ENCODE data around the gene PPFIA2. TPM values are rescaled to one million over a fixed set of nuclear protein-coding genes. Genes with fewer than 3 reads are reported as not detected.
"Not testable (repeated sequence)": the region's sequence is repeated elsewhere in the genome, so short reads cannot be mapped to it uniquely, and the experiment has no call there.

Gene PPFIA2
- total and polyA plus RNA-seq, 2 donors: 1.4 to 14.5 TPM

GRCh38 chr12:81722004-81722403, 37.1 kb downstream of the PPFIA2 start:
- Histone ChIP-seq H3K4me1 (ENCODE audit: insufficient read depth) (no peaks in the 10 kb centered on the region), H3K4me3 (ENCODE audit: low read depth, low read length) (no peak overlapping the region), H3K27ac (ENCODE audit: low read depth) (no peak overlapping the region), H3K36me3 (ENCODE audit: insufficient read depth) (no peaks in the 10 kb centered on the region)
- no peak for DNase-seq (ENCODE audit: extremely low spot score)
- WGBS: 37% methylated on average over 1 of the region's 1 CpG

- no peaks in the 10 kb centered on the region for H3K36me3 ChIP-seq (ENCODE audit: insufficient read depth)
- 22% methylated on average over 2 of the region's 2 CpGs for WGBS
- H3K4me3 ChIP-seq (ENCODE audit: low read depth, low read length): no peak overlapping the region
- no peaks in the 10 kb centered on the region for H3K4me1 ChIP-seq (ENCODE audit: insufficient read depth)
- no peak overlapping the region for H3K27ac ChIP-seq (ENCODE audit: low read depth)
- no peak for DNase-seq (ENCODE audit: extremely low spot score)
Measured at GRCh38 chr12:81718616-81719015, 40.5 kb downstream of the PPFIA2 start.

GRCh38 chr12:81712536-81712935, 46.6 kb downstream of the PPFIA2 start:
- no peak overlapping the region for H3K4me3 ChIP-seq (ENCODE audit: low read depth, low read length)
- no peaks in the 10 kb centered on the region for H3K36me3 ChIP-seq (ENCODE audit: insufficient read depth)
- H3K27ac ChIP-seq (ENCODE audit: low read depth): no peak overlapping the region
- no peaks in the 10 kb centered on the region for H3K4me1 ChIP-seq (ENCODE audit: insufficient read depth)
- WGBS: 83% methylated on average over 3 of the region's 3 CpGs
- DNase-seq (ENCODE audit: extremely low spot score): no peak

- H3K27ac ChIP-seq (ENCODE audit: low read depth): no peak overlapping the region
- no peaks in the 10 kb centered on the region for H3K36me3 ChIP-seq (ENCODE audit: insufficient read depth)
- no peaks in the 10 kb centered on the region for H3K4me1 ChIP-seq (ENCODE audit: insufficient read depth)
- no peak for DNase-seq (ENCODE audit: extremely low spot score)
- H3K4me3 ChIP-seq (ENCODE audit: low read depth, low read length): no peak overlapping the region
- 66% methylated on average over 1 of the region's 1 CpG for WGBS
Measured at GRCh38 chr12:81705586-81705985, 53.6 kb downstream of the PPFIA2 start.

GRCh38 chr12:81699551-81699950, 59.6 kb downstream of the PPFIA2 start:
- H3K4me3 ChIP-seq (ENCODE audit: low read depth, low read length): no peak overlapping the region
- no peak overlapping the region for H3K27ac ChIP-seq (ENCODE audit: low read depth)
- H3K36me3 ChIP-seq (ENCODE audit: insufficient read depth): no peaks in the 10 kb centered on the region
- H3K4me1 ChIP-seq (ENCODE audit: insufficient read depth): no peaks in the 10 kb centered on the region
- no peak for DNase-seq (ENCODE audit: extremely low spot score)

- DNase-seq (ENCODE audit: extremely low spot score): no peak
- H3K36me3 ChIP-seq (ENCODE audit: insufficient read depth): no peaks in the 10 kb centered on the region
- H3K4me1 ChIP-seq (ENCODE audit: insufficient read depth): no peaks in the 10 kb centered on the region
- H3K4me3 ChIP-seq (ENCODE audit: low read depth, low read length): no peak overlapping the region
- H3K27ac ChIP-seq (ENCODE audit: low read depth): no peak overlapping the region
- 78% methylated on average over 1 of the region's 1 CpG for WGBS
Measured at GRCh38 chr12:81692008-81692407, 67.1 kb downstream of the PPFIA2 start.

- Histone ChIP-seq H3K4me1 (ENCODE audit: insufficient read depth) (no peaks in the 10 kb centered on the region), H3K27ac (ENCODE audit: low read depth) (no peak overlapping the region), H3K36me3 (ENCODE audit: insufficient read depth) (no peaks in the 10 kb centered on the region), H3K4me3 (ENCODE audit: low read depth, low read length) (no peak overlapping the region)
- no peak for DNase-seq (ENCODE audit: extremely low spot score)
- 65% methylated on average over 1 of the region's 1 CpG for WGBS
Measured at GRCh38 chr12:81683881-81684280, 75.3 kb downstream of the PPFIA2 start.

- H3K27ac ChIP-seq (ENCODE audit: low read depth): no peak overlapping the region
- H3K36me3 ChIP-seq (ENCODE audit: insufficient read depth): no peaks in the 10 kb centered on the region
- 75% methylated on average over 2 of the region's 2 CpGs for WGBS
- no peak overlapping the region for H3K4me3 ChIP-seq (ENCODE audit: low read depth, low read length)
- DNase-seq (ENCODE audit: extremely low spot score): no peak
- H3K4me1 ChIP-seq (ENCODE audit: insufficient read depth): no peaks in the 10 kb centered on the region
Measured at GRCh38 chr12:81679614-81680013, 79.5 kb downstream of the PPFIA2 start.

- H3K36me3 ChIP-seq (ENCODE audit: insufficient read depth): no peaks in the 10 kb centered on the region
- no peak overlapping the region for H3K27ac ChIP-seq (ENCODE audit: low read depth)
- DNase-seq (ENCODE audit: extremely low spot score): no peak
- H3K4me1 ChIP-seq (ENCODE audit: insufficient read depth): no peaks in the 10 kb centered on the region
- no peak overlapping the region for H3K4me3 ChIP-seq (ENCODE audit: low read depth, low read length)
Measured at GRCh38 chr12:81670759-81671158, 88.4 kb downstream of the PPFIA2 start.

- no peaks in the 10 kb centered on the region for H3K36me3 ChIP-seq (ENCODE audit: insufficient read depth)
- H3K4me1 ChIP-seq (ENCODE audit: insufficient read depth): no peaks in the 10 kb centered on the region
- DNase-seq (ENCODE audit: extremely low spot score): no peak
- H3K4me3 ChIP-seq (ENCODE audit: low read depth, low read length): no peak overlapping the region
- no peak overlapping the region for H3K27ac ChIP-seq (ENCODE audit: low read depth)
- WGBS: 17% methylated on average over 1 of the region's 1 CpG
Measured at GRCh38 chr12:81668475-81668874, 90.7 kb downstream of the PPFIA2 start.

GRCh38 chr12:81659310-81659709, 99.8 kb downstream of the PPFIA2 start:
- not testable (repeated sequence) for H3K27ac ChIP-seq (ENCODE audit: low read depth); H3K4me1 ChIP-seq (ENCODE audit: insufficient read depth); H3K36me3 ChIP-seq (ENCODE audit: insufficient read depth); DNase-seq (ENCODE audit: extremely low spot score); H3K4me3 ChIP-seq (ENCODE audit: low read depth, low read length)
- WGBS: 90% methylated on average over 6 of the region's 6 CpGs

GRCh38 chr12:81644503-81644902, 114.6 kb downstream of the PPFIA2 start:
- H3K27ac ChIP-seq (ENCODE audit: low read depth): no peak overlapping the region
- WGBS: 4% methylated on average over 1 of the region's 1 CpG
- DNase-seq (ENCODE audit: extremely low spot score): no peak
- H3K4me1 ChIP-seq (ENCODE audit: insufficient read depth): no peaks in the 10 kb centered on the region
- H3K4me3 ChIP-seq (ENCODE audit: low read depth, low read length): no peak overlapping the region
- H3K36me3 ChIP-seq (ENCODE audit: insufficient read depth): no peaks in the 10 kb centered on the region

- Histone ChIP-seq H3K4me1 (ENCODE audit: insufficient read depth) (no peaks in the 10 kb centered on the region), H3K36me3 (ENCODE audit: insufficient read depth) (no peaks in the 10 kb centered on the region), H3K27ac (ENCODE audit: low read depth) (no peak overlapping the region), H3K4me3 (ENCODE audit: low read depth, low read length) (no peak overlapping the region)
- DNase-seq (ENCODE audit: extremely low spot score): no peak
- WGBS: 67% methylated on average over 1 of the region's 1 CpG
Measured at GRCh38 chr12:81639196-81639595, 120.0 kb downstream of the PPFIA2 start.

GRCh38 chr12:81633127-81633526, 126.0 kb downstream of the PPFIA2 start:
- H3K4me3 ChIP-seq (ENCODE audit: low read depth, low read length): no peak overlapping the region
- DNase-seq (ENCODE audit: extremely low spot score): no peak
- H3K27ac ChIP-seq (ENCODE audit: low read depth): no peak overlapping the region
- no peaks in the 10 kb centered on the region for H3K36me3 ChIP-seq (ENCODE audit: insufficient read depth)
- H3K4me1 ChIP-seq (ENCODE audit: insufficient read depth): no peaks in the 10 kb centered on the region
